Suprapubic skin (tissue), 4 donors: ENCODE data around the gene CRAT. TPM values are rescaled to one million over a fixed set of nuclear protein-coding genes. Genes with fewer than 3 reads are reported as not detected.
"Not testable (repeated sequence)": the region's sequence is repeated elsewhere in the genome, so short reads cannot be mapped to it uniquely, and the experiment has no call there.

Experiments
- DNase-seq, 2 donors: peaks; one replicate each; pipeline ENCODE4 v3.0.0-alpha.2; 2019; ENCODE audit warnings: low spot score in 2 of 2
- H3K27ac ChIP-seq: fragments of 200-600 bp; sonication (generic); one replicate; pipeline ENCODE4 v1.5.1; 2019
- H3K27me3 ChIP-seq: fragments of 200-600 bp; sonication (generic); one replicate; pipeline ENCODE4 v1.5.1; 2019
- H3K36me3 ChIP-seq: fragments of 200-600 bp; sonication (generic); one replicate; pipeline ENCODE4 v1.5.1; 2019
- H3K4me1 ChIP-seq: fragments of 200-600 bp; sonication (generic); one replicate; pipeline ENCODE4 v1.5.1; 2019
- H3K4me3 ChIP-seq: fragments of 200-600 bp; sonication (generic); one replicate; pipeline ENCODE4 v1.5.1; 2019; ENCODE audit warnings: mild to moderate bottlenecking
- H3K9me3 ChIP-seq: fragments of 200-600 bp; sonication (generic); one replicate; pipeline ENCODE4 v1.5.1; 2019
- EP300 ChIP-seq: sonication (generic); formaldehyde crosslinking; IDR thresholded peaks from one replicate; pipeline ENCODE4 v1.6.1; 2017; ENCODE audit warnings: antibody characterized with exemption
- POLR2A ChIP-seq, 2 donors: fragments of 450-650 bp; IDR thresholded peaks; one replicate each; pipeline ENCODE4 v1.6.1; 2017; ENCODE audit warnings: antibody characterized with exemption in 2 of 2, mild to moderate bottlenecking in 2 of 2, moderate library complexity in 2 of 2
- POLR2AphosphoS5 ChIP-seq, 3 donors: sonication (generic); formaldehyde crosslinking; IDR thresholded peaks; one replicate each; pipeline ENCODE4 v1.6.1; 2017; ENCODE audit warnings: antibody characterized with exemption in 3 of 3
- WGBS: methylation state at CpG from one replicate; pipeline ENCODE4 v1.1.5; 2018; 5-methylcytosine and 5-hydroxymethylcytosine counted together
- total RNA-seq, 4 donors: library from RNA; depleted of rRNA; stranded (reverse); fragments of >200 nt; gene quantifications; one replicate each; pipeline ENCODE4 v1.1.0, GENCODE V29; 2016
- TF ChIP-seq, protein P1 (sequence below), 2 donors: fragments of 200-600 bp in 1 of 2; fragments of 450-650 bp in 1 of 2; sonication (generic) in 1 of 2; IDR thresholded peaks; one replicate each; pipeline ENCODE4 v1.5.1; 2016 to 2019; ENCODE audit warnings: antibody characterized with exemption in 2 of 2, mild to moderate bottlenecking in 1 of 2, moderate library complexity in 1 of 2

The CRAT gene
- total RNA-seq, 4 donors from 2014 or later: 27.4 to 156 (median 42.8) TPM

DNA sequence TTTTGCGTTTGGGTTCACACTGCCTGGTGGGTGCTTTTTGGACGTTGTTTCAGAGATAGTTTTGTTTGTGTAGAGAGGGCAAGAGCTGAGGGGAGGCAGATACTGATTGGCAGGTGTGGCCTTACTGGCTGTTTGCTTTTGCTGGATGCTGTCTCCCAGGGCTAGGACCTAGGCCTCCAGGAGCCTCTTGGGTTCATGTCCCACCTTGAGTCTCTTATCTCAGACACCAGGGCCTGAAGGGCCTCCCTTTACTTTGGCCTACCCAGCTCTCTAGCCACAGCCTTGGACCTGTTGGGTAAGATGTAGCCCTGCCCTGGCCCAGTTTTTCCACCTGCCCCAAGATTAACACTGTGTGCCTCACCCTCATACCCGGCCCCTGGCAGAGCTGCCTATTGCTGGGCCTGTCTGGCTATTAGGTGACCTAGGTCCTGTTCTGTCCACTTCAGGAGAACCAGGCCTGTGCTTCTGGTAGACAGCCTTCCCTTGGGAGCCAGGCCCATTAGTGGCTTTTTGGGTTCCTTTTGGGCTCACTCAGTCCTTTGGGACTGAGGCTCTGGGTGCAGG lies 14.0 kb upstream of the CRAT start:
- no peaks in the 10 kb centered on the region for H3K9me3 ChIP-seq
- no peaks in the 10 kb centered on the region for H3K27me3 ChIP-seq
- H3K4me1 ChIP-seq: peaks cover 13% of the 10 kb centered on the region
- no peak for DNase-seq
- 93% methylated on average over 3 of the region's 3 CpGs for WGBS
- no peak overlapping the region for H3K4me3 ChIP-seq
- peaks cover 54% of the 10 kb centered on the region for H3K36me3 ChIP-seq
- TF ChIP-seq, protein P1, sequence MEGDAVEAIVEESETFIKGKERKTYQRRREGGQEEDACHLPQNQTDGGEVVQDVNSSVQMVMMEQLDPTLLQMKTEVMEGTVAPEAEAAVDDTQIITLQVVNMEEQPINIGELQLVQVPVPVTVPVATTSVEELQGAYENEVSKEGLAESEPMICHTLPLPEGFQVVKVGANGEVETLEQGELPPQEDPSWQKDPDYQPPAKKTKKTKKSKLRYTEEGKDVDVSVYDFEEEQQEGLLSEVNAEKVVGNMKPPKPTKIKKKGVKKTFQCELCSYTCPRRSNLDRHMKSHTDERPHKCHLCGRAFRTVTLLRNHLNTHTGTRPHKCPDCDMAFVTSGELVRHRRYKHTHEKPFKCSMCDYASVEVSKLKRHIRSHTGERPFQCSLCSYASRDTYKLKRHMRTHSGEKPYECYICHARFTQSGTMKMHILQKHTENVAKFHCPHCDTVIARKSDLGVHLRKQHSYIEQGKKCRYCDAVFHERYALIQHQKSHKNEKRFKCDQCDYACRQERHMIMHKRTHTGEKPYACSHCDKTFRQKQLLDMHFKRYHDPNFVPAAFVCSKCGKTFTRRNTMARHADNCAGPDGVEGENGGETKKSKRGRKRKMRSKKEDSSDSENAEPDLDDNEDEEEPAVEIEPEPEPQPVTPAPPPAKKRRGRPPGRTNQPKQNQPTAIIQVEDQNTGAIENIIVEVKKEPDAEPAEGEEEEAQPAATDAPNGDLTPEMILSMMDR (IDR thresholded peaks at IDR 0.05): no peak
- no peak for TF ChIP-seq POLR2AphosphoS5 (IDR thresholded peaks at IDR 0.05)
- TF ChIP-seq EP300: no peak
- no peak for TF ChIP-seq POLR2A (IDR thresholded peaks at IDR 0.05)
- H3K27ac ChIP-seq: no peak overlapping the region

DNA sequence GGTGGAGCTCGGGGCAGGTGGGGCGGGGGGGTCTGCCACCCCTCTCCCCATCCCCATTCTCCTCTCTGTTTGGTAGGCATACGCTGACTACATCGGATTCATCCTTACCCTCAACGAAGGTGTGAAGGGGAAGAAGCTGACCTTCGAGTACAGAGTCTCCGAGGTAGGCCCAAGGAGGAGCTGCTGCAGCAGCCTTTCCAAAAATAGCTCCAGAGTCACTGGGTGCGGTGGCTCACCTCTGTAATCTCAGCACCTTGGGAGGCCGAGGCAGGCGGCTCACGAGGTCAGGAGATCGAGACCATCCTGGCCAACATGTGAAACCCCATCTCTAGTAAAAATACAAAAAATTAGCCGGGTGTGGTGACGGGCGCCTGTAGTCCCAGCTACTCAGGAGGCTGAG lies 12.4 kb upstream of the CRAT start:
- H3K36me3 ChIP-seq: peaks cover 48% of the 10 kb centered on the region
- not testable (repeated sequence) for DNase-seq, H3K27ac ChIP-seq, H3K27me3 ChIP-seq, H3K4me3 ChIP-seq, H3K9me3 ChIP-seq
- WGBS: 87% methylated on average over 15 of the region's 15 CpGs
- peaks cover 17% of the 10 kb centered on the region for H3K4me1 ChIP-seq

DNA sequence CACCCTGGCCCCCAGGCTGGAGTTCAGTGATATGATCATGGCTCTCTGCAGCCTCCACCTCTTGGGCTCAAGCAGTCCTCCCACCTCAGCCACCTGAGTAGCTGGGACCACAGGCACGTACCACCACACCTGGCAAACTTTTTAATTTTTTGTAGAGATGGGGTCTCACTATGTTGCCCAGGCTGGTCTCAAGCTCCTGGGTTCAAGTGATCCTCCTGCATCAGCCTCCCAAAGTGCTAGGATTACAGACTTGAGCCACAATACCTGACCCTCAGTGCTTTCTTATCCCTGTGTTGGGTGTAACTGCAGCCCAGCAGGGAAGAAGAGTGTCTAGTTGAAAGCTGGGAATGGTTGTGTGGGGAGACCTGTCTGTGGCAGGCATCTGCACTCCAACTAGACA lies 11.5 kb upstream of the CRAT start:
- whole genome bisulfite sequencing: 100% methylated on average over 1 of the region's 1 CpG
- H3K27me3 ChIP-seq: no peaks in the 10 kb centered on the region
- no peaks in the 10 kb centered on the region for H3K9me3 ChIP-seq
- peaks cover 17% of the 10 kb centered on the region for H3K4me1 ChIP-seq
- no peak for DNase-seq
- H3K4me3 ChIP-seq: no peak overlapping the region
- peaks cover 42% of the 10 kb centered on the region for H3K36me3 ChIP-seq
- H3K27ac ChIP-seq: peak overlapping the region; percentile 34
- no peak for TF ChIP-seq POLR2A (IDR thresholded peaks at IDR 0.05)

DNA sequence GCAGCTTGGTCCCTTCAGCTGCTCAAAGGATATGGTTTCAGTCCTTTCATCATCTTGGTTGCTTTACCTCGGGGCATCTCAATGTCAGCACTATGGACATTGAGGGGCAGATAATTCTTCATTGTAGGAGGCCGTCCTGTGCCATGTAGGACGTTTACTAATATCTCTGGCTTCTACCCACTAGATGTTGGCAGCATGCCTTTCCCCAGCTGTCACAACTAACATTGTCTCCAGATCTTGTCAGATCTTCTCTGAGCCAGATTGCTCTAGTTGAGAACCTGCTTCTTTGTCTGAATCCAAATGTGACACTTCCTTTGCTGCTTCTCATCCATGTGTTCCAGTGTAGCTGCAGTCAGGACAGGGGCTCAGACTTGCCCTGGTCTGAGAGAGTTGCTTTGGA lies 10.9 kb upstream of the CRAT start:
- no peaks in the 10 kb centered on the region for H3K27me3 ChIP-seq
- H3K36me3 ChIP-seq: peaks cover 36% of the 10 kb centered on the region
- H3K27ac ChIP-seq: peak overlapping the region; percentile 34
- WGBS: 19% methylated on average over 3 of the region's 3 CpGs
- TF ChIP-seq POLR2A (IDR thresholded peaks at IDR 0.05) (no peak), POLR2AphosphoS5 (IDR thresholded peaks at IDR 0.05) (no peak), EP300 (no peak)
- TF ChIP-seq, protein P1 (IDR thresholded peaks at IDR 0.05): no peak
- no peak for DNase-seq
- H3K4me3 ChIP-seq: no peak overlapping the region
- H3K9me3 ChIP-seq: no peaks in the 10 kb centered on the region
- peaks cover 17% of the 10 kb centered on the region for H3K4me1 ChIP-seq

GRCh38 chr9:129118799-129119198 lies 8.2 kb upstream of the CRAT start:
- H3K27ac ChIP-seq: no peak overlapping the region
- no peak for TF ChIP-seq POLR2A (IDR thresholded peaks at IDR 0.05)
- no peak for TF ChIP-seq POLR2AphosphoS5 (IDR thresholded peaks at IDR 0.05)
- TF ChIP-seq, protein P1 (IDR thresholded peaks at IDR 0.05): no peak
- TF ChIP-seq EP300: no peak
- DNase-seq: no peak
- H3K9me3 ChIP-seq: no peaks in the 10 kb centered on the region
- H3K36me3 ChIP-seq: peaks cover 23% of the 10 kb centered on the region
- WGBS: 72% methylated on average over 4 of the region's 4 CpGs
- H3K4me3 ChIP-seq: no peak overlapping the region
- no peaks in the 10 kb centered on the region for H3K27me3 ChIP-seq
- H3K4me1 ChIP-seq: peaks cover 31% of the 10 kb centered on the region

- H3K4me3 ChIP-seq: no peak overlapping the region
- no peaks in the 10 kb centered on the region for H3K27me3 ChIP-seq
- no peaks in the 10 kb centered on the region for H3K9me3 ChIP-seq
- DNase-seq: no peak
- TF ChIP-seq POLR2AphosphoS5 (IDR thresholded peaks at IDR 0.05) (no peak), EP300 (no peak), POLR2A (IDR thresholded peaks at IDR 0.05) (no peak)
- TF ChIP-seq, protein P1 (IDR thresholded peaks at IDR 0.05): no peak
- H3K4me1 ChIP-seq: peaks cover 51% of the 10 kb centered on the region
- no peak overlapping the region for H3K27ac ChIP-seq
- no peaks in the 10 kb centered on the region for H3K36me3 ChIP-seq
- 83% methylated on average over 17 of the region's 17 CpGs for WGBS
Measured at GRCh38 chr9:129113645-129114304, 3.2 kb upstream of the CRAT start.

DNA sequence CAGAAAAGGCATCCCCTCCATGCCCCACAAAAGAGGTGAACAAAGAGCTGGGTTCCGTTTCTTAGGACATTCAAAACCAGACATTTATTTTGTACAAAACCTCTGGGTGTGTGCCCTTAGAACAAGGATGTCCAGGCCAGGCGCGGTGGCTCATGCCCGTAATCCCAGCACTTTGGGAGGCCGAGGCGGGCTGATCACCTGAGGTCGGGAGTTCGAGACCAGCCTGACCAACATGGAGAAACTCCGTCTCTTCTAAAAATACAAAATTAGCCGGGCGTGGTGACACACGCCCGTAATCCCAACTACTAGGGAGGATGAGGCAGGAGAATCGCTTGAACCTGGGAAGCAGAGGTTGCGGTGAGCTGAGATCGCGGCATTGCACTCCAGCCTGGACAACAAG lies 1.9 kb upstream of the CRAT start:
- H3K27ac ChIP-seq, H3K36me3 ChIP-seq, H3K27me3 ChIP-seq, DNase-seq, H3K9me3 ChIP-seq: not testable (repeated sequence)
- 91% methylated on average over 17 of the region's 17 CpGs for WGBS
- Histone ChIP-seq H3K4me1 (peaks cover 64% of the 10 kb centered on the region), H3K4me3 (peak overlapping the region; percentile 95)
